Nephron progenitor cell (in vitro differentiated cells): ENCODE results near the gene RBMS3.

ENCODE experiments used
- DNase-seq: peaks from one replicate; pipeline ENCODE4 v3.0.0; 2021
- H3K27ac Mint-ChIP-seq: 2 replicates; pipeline ENCODE4 v1.8.0; 2021; ENCODE audit warnings: mild to moderate bottlenecking, moderate library complexity, mixed read lengths
- H3K27me3 Mint-ChIP-seq: 2 replicates; pipeline ENCODE4 v1.8.0; 2021; ENCODE audit warnings: mild to moderate bottlenecking, low read depth, mixed read lengths; ENCODE audit not compliant: poor library complexity
- H3K36me3 Mint-ChIP-seq: 2 replicates; pipeline ENCODE4 v1.8.0; 2021; ENCODE audit warnings: low read depth, mixed read lengths
- H3K4me1 Mint-ChIP-seq: 2 replicates; pipeline ENCODE4 v1.8.0; 2021; ENCODE audit warnings: mixed read lengths
- H3K4me3 Mint-ChIP-seq: 2 replicates; pipeline ENCODE4 v1.8.0; 2021; ENCODE audit warnings: mild to moderate bottlenecking, moderate library complexity, mixed read lengths
- H3K9me3 Mint-ChIP-seq: 2 replicates; pipeline ENCODE4 v1.8.0; 2021; ENCODE audit warnings: mild to moderate bottlenecking, moderate library complexity, mixed read lengths
- CTCF ChIP-seq: fragments of 200-600 bp; sonication (generic); IDR thresholded peaks from 2 replicates; pipeline ENCODE4 v1.5.0; 2021; ENCODE audit warnings: antibody characterized with exemption

The RBMS3 gene

GRCh38 chr3:29649815-29650547 is 369.1 kb downstream of the RBMS3 start:
- H3K27me3 Mint-ChIP-seq, result peaks cover 4% of the 10 kb centered on the region
- H3K36me3 Mint-ChIP-seq, result no peaks in the 10 kb centered on the region
- TF ChIP-seq CTCF, result no peak
- no peak for DNase-seq
- no peaks in the 10 kb centered on the region for H3K9me3 Mint-ChIP-seq
- no peak overlapping the region for H3K4me3 Mint-ChIP-seq
- peaks cover 6% of the 10 kb centered on the region for H3K4me1 Mint-ChIP-seq
- peak overlapping the region; percentile 67 for H3K27ac Mint-ChIP-seq

GRCh38 chr3:29653680-29654079 is 372.8 kb downstream of the RBMS3 start:
- Mint-ChIP-seq H3K27ac (no peak overlapping the region), H3K9me3 (no peaks in the 10 kb centered on the region), H3K36me3 (no peaks in the 10 kb centered on the region), H3K4me3 (no peak overlapping the region), H3K27me3 (peaks cover 4% of the 10 kb centered on the region), H3K4me1 (peaks cover 8% of the 10 kb centered on the region)
- DNase-seq, result no peak
- TF ChIP-seq CTCF, result no peak

DNA sequence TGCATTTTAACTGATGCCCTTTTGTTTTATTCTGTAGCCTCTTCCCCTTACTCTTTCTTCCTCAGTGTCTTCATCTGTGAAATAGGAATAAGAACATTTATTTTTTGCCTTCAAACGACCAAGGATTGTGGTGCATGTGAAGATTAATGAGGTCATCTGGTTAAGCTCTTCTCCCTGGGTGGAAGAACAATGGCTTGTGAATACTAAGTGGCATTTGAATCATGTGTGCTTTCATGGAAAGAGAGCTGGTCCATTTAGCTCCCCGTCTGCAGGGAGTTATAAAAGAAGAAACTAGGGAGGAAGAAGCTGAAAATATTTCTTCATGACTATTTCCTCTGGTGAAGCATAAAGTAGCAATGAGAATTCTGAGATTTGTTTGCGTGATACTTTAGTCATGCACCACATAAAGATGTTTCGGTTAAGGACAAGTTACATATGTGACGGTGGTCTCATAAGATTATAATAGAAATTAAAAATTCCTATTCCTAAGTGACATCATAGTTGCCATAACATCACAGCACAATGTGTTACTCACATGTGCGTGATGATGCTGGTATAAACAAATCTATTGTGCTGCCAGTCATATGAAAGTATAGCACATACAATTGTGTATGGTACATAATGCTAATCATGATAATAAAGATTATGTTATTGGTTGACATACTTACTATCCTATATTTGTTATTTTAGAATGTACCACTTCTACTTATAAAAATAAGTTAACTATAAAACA is 374.3 kb downstream of the RBMS3 start:
- Mint-ChIP-seq H3K27me3 (peaks cover 4% of the 10 kb centered on the region), H3K4me1 (peaks cover 4% of the 10 kb centered on the region), H3K27ac (no peak overlapping the region), H3K36me3 (no peaks in the 10 kb centered on the region), H3K9me3 (no peaks in the 10 kb centered on the region), H3K4me3 (no peak overlapping the region)
- no peak for TF ChIP-seq CTCF
- DNase-seq, result no peak

- Mint-ChIP-seq H3K27ac (peak overlapping the region; percentile 72), H3K9me3 (no peaks in the 10 kb centered on the region), H3K36me3 (no peaks in the 10 kb centered on the region), H3K27me3 (no peaks in the 10 kb centered on the region), H3K4me3 (no peak overlapping the region), H3K4me1 (peaks cover 10% of the 10 kb centered on the region)
- no peak for TF ChIP-seq CTCF
- DNase-seq, result no peak
Observed at GRCh38 chr3:29665688-29666087, 384.8 kb downstream of the RBMS3 start.

GRCh38 chr3:29668233-29668632 is 387.4 kb downstream of the RBMS3 start:
- Mint-ChIP-seq H3K4me1 (peaks cover 10% of the 10 kb centered on the region), H3K36me3 (no peaks in the 10 kb centered on the region), H3K9me3 (peaks cover 18% of the 10 kb centered on the region), H3K4me3 (no peak overlapping the region), H3K27me3 (no peaks in the 10 kb centered on the region), H3K27ac (no peak overlapping the region)
- no peak for DNase-seq
- TF ChIP-seq CTCF, result no peak
